ENCODE measurements around the gene HIVEP3.

HIVEP3 gene

GRCh38 chr1:41532206-41532975 is 386.3 kb downstream of the HIVEP3 start:
- Histone ChIP-seq H3K4me2 (ENCODE audit: low read length) (no peak overlapping the region), H3K9me3 (ENCODE audit: control insufficient read depth, low read length) (no peaks in the 10 kb centered on the region), H3K4me1 (no peaks in the 10 kb centered on the region), H3K27me3 (ENCODE audit: control insufficient read depth, insufficient read depth, low read length) (no peaks in the 10 kb centered on the region), H3K79me2 (no peaks in the 10 kb centered on the region), H2AFZ (no peak overlapping the region), H3K36me3 (ENCODE audit: control insufficient read depth, insufficient read depth, low read length) (no peaks in the 10 kb centered on the region), H3K9ac (no peak overlapping the region), H3K4me3 (ENCODE audit: low read depth, low read length) (no peak overlapping the region), H3K27ac (no peak overlapping the region)
- TF ChIP-seq CTCF (IDR thresholded peaks at IDR 0.05), result no peak

- Histone ChIP-seq H3K79me2 (no peaks in the 10 kb centered on the region), H3K4me1 (no peaks in the 10 kb centered on the region)
- TF ChIP-seq CTCF (IDR thresholded peaks at IDR 0.05), result no peak
These were observed 388.3 kb downstream of the HIVEP3 start for GRCh38 chr1:41530411-41530810.

GRCh38 chr1:41529621-41530395 is 388.9 kb downstream of the HIVEP3 start:
- Histone ChIP-seq H3K4me2 (ENCODE audit: low read length) (no peak overlapping the region), H3K79me2 (no peaks in the 10 kb centered on the region), H3K36me3 (ENCODE audit: control insufficient read depth, insufficient read depth, low read length) (no peaks in the 10 kb centered on the region), H3K4me1 (no peaks in the 10 kb centered on the region), H2AFZ (no peak overlapping the region), H3K9ac (no peak overlapping the region), H3K9me3 (ENCODE audit: control insufficient read depth, low read length) (no peaks in the 10 kb centered on the region), H3K27ac (no peak overlapping the region), H3K4me3 (ENCODE audit: low read depth, low read length) (no peak overlapping the region), H3K27me3 (ENCODE audit: control insufficient read depth, insufficient read depth, low read length) (no peaks in the 10 kb centered on the region)
- no peak for TF ChIP-seq CTCF (IDR thresholded peaks at IDR 0.05)

More at GRCh38 chr1:41530411-41530810, 388.3 kb downstream of the HIVEP3 start:
- no peak overlapping the region for H3K4me2 ChIP-seq (ENCODE audit: low read length)
- H3K4me3 ChIP-seq (ENCODE audit: low read depth, low read length), result no peak overlapping the region
- no peaks in the 10 kb centered on the region for H3K9me3 ChIP-seq (ENCODE audit: control insufficient read depth, low read length)
- H3K27me3 ChIP-seq (ENCODE audit: control insufficient read depth, insufficient read depth, low read length), result no peaks in the 10 kb centered on the region
- no peak overlapping the region for H3K27ac ChIP-seq
- H3K9ac ChIP-seq, result no peak overlapping the region
- no peak overlapping the region for H2AFZ ChIP-seq
- H3K36me3 ChIP-seq (ENCODE audit: control insufficient read depth, insufficient read depth, low read length), result no peaks in the 10 kb centered on the region

GRCh38 chr1:41528726-41529605 is 389.8 kb downstream of the HIVEP3 start:
- TF ChIP-seq CTCF (IDR thresholded peaks at IDR 0.05), result no peak
- Histone ChIP-seq H3K36me3 (ENCODE audit: control insufficient read depth, insufficient read depth, low read length) (no peaks in the 10 kb centered on the region), H3K9ac (no peak overlapping the region), H3K79me2 (no peaks in the 10 kb centered on the region), H3K27me3 (ENCODE audit: control insufficient read depth, insufficient read depth, low read length) (no peaks in the 10 kb centered on the region), H3K4me3 (ENCODE audit: low read depth, low read length) (no peak overlapping the region), H3K27ac (no peak overlapping the region), H2AFZ (no peak overlapping the region), H3K4me1 (no peaks in the 10 kb centered on the region), H3K9me3 (ENCODE audit: control insufficient read depth, low read length) (no peaks in the 10 kb centered on the region), H3K4me2 (ENCODE audit: low read length) (no peak overlapping the region)

All from parathyroid adenoma (tissue), 2 donors.